GM12878 (cell line): Measurements from ENCODE around the gene CAMK2G.

Experiments used
- CEBPB ChIP-seq, 2 experiments: fragments of 150-350 bp in 1 of 2; IDR thresholded peaks; 2 replicates each; pipeline ENCODE4 v1.6.1; 2012 to 2014; ENCODE audit warnings: low read depth in 2 of 2, low read length in 2 of 2, borderline replicate concordance in 1 of 2, inconsistent platforms in 1 of 2
- CTCF ChIP-seq, 3 experiments: IDR thresholded peaks in 2 of 3; conservative IDR thresholded peaks in 1 of 3; 2 replicates each; pipeline ENCODE4 v1.5.1; 2011; ENCODE audit warnings: low read depth in 3 of 3, low read length in 3 of 3, mild to moderate bottlenecking in 3 of 3, control low read depth in 2 of 3, moderate library complexity in 2 of 3, inconsistent platforms in 1 of 3, mixed read lengths in 1 of 3; ENCODE audit not compliant: control insufficient read depth in 2 of 3, insufficient read depth in 1 of 3; ENCODE audit errors: extremely low read depth in 1 of 3
- EP300 ChIP-seq, 2 experiments: fragments of 150-350 bp in 1 of 2; IDR thresholded peaks; 2 replicates each; pipeline ENCODE4 v1.6.1; 2011 to 2012; ENCODE audit warnings: low read depth in 2 of 2, low read length in 2 of 2, borderline replicate concordance in 1 of 2, improper control_type of control experiment in 1 of 2, inconsistent platforms in 1 of 2; ENCODE audit not compliant: control insufficient read depth in 1 of 2
- JUND ChIP-seq: IDR thresholded peaks from 2 replicates; pipeline ENCODE4 v1.6.1; 2012; ENCODE audit warnings: low read depth, mild to moderate bottlenecking, low read length, improper control_type of control experiment, moderate library complexity
- TF ChIP-seq, protein P1 (sequence below): IDR thresholded peaks from 2 replicates; pipeline ENCODE4 v1.6.1; 2012; ENCODE audit warnings: mild to moderate bottlenecking, low read depth, low read length

- TF ChIP-seq EP300 (IDR thresholded peaks at IDR 0.05; ENCODE audit: borderline replicate concordance in 1 of 2, control insufficient read depth in 1 of 2, low read depth in 2 of 2, low read length in 2 of 2): no peak
- TF ChIP-seq CTCF (IDR thresholded peaks at IDR 0.05 in 2 of 3, conservative IDR thresholded peaks at IDR 0.05 in 1 of 3; ENCODE audit: control insufficient read depth in 2 of 3, extremely low read depth in 1 of 3, insufficient read depth in 1 of 3, low read depth in 3 of 3, low read length in 3 of 3): no peak
- no peak for TF ChIP-seq JUND
- TF ChIP-seq, protein P1, sequence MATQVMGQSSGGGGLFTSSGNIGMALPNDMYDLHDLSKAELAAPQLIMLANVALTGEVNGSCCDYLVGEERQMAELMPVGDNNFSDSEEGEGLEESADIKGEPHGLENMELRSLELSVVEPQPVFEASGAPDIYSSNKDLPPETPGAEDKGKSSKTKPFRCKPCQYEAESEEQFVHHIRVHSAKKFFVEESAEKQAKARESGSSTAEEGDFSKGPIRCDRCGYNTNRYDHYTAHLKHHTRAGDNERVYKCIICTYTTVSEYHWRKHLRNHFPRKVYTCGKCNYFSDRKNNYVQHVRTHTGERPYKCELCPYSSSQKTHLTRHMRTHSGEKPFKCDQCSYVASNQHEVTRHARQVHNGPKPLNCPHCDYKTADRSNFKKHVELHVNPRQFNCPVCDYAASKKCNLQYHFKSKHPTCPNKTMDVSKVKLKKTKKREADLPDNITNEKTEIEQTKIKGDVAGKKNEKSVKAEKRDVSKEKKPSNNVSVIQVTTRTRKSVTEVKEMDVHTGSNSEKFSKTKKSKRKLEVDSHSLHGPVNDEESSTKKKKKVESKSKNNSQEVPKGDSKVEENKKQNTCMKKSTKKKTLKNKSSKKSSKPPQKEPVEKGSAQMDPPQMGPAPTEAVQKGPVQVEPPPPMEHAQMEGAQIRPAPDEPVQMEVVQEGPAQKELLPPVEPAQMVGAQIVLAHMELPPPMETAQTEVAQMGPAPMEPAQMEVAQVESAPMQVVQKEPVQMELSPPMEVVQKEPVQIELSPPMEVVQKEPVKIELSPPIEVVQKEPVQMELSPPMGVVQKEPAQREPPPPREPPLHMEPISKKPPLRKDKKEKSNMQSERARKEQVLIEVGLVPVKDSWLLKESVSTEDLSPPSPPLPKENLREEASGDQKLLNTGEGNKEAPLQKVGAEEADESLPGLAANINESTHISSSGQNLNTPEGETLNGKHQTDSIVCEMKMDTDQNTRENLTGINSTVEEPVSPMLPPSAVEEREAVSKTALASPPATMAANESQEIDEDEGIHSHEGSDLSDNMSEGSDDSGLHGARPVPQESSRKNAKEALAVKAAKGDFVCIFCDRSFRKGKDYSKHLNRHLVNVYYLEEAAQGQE: no peak
- TF ChIP-seq CEBPB (IDR thresholded peaks at IDR 0.05; ENCODE audit: borderline replicate concordance in 1 of 2, low read depth in 2 of 2, low read length in 2 of 2): no peak
These were observed 43.4 kb upstream of the CAMK2G start for GRCh38 chr10:73917566-73918305.
